MM.1S (cell line): Measurements from ENCODE around the gene HLA-DMA.

Experiments used
- CTCF ChIP-seq: fragments of 300-600 bp; sonication (generic); IDR thresholded peaks from 2 replicates; pipeline ENCODE4 v1.5.1; 2016; ENCODE audit warnings: antibody characterized with exemption, low read length, mixed read lengths
- EZH2 ChIP-seq: fragments of 300-600 bp; sonication (generic); optimal IDR thresholded peaks from 2 replicates; pipeline ENCODE3; 2017; ENCODE audit warnings: low read depth, mild to moderate bottlenecking, antibody characterized with exemption, low read length, mixed read lengths

- TF ChIP-seq CTCF (no peak), EZH2 (no peak)
These were observed 23.6 kb upstream of the HLA-DMA start for GRCh38 chr6:32976334-32977069.
